GM21526 (cell line): ENCODE data around the gene ZNF232.
"Not testable (repeated sequence)": the region's sequence is repeated elsewhere in the genome, so short reads cannot be mapped to it uniquely, and the experiment has no call there.

Experiments
- ATAC-seq: cut with Tn5 transposase; IDR thresholded peaks from one replicate; pipeline ENCODE4 v1.9.1; 2021; ENCODE audit warnings: moderate library complexity; ENCODE audit not compliant: unreplicated experiment, low FRiP score

ZNF232 gene

DNA sequence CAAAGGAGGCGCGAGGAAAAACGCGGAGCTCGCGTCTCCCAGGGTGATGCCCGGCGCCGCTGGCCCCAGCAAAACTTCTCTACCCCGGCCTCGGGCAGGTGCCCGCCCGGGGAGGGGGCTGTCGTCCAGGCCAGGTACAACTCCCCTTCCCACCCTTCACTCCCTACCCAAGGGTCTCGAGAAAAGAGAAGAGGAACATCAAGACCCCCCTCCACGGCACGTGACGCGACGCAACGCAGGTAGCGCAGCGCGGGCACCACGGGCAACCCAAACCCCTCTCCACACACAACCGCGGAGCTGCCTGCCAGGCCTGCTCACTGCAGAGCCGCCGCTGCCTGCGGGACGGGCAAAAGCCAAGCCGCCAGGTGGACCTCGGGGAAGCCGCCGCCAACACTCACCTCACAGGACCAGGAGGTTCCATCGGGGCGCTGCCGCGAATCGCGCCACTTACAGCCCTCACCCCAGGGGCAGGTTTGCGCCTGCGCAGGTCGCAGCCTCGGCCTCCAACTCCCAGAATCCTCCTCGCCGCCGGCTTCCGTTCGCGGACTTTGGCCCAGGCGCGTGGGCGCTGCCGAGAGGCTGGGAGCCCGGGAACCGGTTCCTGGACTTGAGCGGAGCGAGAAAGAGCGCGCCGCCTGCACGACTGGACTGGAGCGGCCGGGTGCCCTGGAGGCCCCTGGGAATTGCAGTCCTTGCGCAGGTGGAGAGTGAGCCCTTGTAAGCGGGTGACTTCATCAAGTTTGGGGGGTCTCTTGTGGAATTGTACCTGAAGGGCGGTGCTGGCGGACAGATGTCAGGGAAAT is at the start of gene ZNF232:
Gene ZNF232 (minus strand): TSS at position 477 of the 803 bp plus-strand sequence. CDS start 56 bp downstream, at position 421.
- ATAC-seq: peak; percentile 78

- ATAC-seq: not testable (repeated sequence)
These were observed 49.0 kb upstream of the ZNF232 start for GRCh38 chr17:5160702-5161101.

DNA sequence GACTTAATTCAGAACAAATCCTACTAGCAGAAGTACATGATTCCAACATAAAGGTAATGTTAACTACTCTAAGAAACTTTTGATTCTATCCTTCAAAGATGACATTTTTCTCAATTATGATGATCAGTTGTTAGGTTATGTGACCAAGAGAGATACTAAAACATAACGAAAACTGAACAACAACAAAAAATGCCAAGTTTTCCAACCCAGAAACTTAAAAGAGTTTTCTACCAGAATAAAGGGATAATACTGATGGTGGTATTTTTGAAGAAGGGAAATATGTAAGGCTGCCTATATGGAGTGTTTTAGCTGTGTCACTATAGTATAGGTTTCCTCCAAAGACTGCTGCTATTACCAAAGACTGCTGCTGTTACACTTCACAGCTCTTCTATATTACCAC is 34.4 kb upstream of the ZNF232 start:
- ATAC-seq: not testable (repeated sequence)

DNA sequence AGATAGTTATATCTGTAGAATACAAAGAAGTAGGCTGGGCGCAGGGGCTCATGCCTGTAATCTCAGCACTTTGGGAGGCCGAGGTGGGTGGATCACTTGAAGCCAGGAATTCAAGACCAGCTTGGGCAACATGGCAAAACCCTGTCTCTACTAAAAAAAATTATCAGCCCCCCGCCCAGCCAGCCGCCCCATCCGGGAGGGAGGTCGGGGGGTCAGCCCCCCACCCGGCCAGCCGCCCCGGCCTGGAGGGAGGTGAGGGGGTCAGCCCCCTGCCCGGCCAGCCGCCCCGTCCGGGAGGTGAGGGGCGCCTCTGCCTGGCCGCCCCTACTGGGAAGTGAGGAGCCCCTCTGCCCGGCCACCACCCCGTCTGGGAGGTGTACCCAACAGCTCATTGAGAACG is 31.2 kb upstream of the ZNF232 start:
- ATAC-seq: not testable (repeated sequence)

GRCh38 chr17:5139458-5139732 is 27.7 kb upstream of the ZNF232 start:
- no peak for ATAC-seq

DNA sequence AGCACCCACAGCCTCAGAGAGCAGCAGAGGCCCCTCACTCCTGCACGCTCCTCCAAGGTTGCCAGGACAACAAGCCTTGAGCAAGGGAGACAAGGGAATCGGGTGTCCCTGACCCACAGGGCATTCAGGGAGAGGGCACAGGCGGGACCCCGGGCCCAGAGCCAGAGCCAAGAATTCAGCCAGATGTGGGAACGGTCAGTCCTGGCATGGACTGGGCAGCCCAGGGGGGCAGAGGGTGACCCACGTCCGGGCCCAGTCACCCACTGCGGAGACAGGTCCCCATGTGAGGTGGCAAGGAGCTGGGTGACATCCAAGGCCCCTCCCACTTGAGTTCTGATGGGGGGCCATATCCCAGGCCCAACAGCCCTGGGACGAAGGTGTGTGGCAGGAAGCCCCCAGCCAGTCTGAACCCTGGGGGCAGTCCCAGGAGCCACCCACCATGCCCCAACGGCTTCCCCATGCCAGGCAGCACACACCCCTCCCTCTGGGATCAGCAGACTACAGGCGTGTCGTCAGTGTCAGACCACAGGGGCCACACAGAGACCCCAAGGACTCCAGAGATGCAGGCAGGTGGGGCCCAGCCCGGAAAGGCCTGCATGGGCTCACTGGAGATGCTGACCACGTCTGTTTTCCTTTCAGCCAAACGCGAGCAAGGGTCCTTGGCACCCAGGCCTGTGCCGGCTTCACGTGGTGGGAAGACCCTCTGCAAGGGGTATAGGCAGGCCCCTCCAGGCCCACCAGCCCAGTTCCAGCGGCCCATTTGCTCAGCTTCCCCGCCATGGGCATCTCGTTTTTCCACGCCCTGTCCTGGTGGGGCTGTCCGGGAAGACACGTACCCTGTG is 27.2 kb upstream of the ZNF232 start:
- no peak for ATAC-seq

DNA sequence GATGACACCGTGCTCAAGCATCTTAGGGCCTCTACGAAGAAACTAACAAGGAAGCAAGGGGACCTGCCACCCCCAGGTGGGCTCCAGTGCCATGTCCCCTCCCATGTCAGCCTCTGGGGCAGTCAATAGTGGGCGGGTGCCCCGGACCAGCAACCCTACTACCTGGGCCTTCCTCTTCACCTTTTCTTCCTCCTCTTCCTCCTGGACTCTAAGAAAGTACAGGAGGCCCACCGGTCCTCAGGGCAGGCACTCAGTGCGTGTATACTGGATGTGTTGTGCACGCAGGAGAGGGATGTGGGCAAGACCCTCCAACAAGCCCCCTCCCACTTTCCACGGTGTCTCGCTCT is 26.5 kb upstream of the ZNF232 start:
- ATAC-seq: not testable (repeated sequence)

- ATAC-seq: not testable (repeated sequence)
These were observed 26.0 kb upstream of the ZNF232 start for GRCh38 chr17:5137511-5138197.

DNA sequence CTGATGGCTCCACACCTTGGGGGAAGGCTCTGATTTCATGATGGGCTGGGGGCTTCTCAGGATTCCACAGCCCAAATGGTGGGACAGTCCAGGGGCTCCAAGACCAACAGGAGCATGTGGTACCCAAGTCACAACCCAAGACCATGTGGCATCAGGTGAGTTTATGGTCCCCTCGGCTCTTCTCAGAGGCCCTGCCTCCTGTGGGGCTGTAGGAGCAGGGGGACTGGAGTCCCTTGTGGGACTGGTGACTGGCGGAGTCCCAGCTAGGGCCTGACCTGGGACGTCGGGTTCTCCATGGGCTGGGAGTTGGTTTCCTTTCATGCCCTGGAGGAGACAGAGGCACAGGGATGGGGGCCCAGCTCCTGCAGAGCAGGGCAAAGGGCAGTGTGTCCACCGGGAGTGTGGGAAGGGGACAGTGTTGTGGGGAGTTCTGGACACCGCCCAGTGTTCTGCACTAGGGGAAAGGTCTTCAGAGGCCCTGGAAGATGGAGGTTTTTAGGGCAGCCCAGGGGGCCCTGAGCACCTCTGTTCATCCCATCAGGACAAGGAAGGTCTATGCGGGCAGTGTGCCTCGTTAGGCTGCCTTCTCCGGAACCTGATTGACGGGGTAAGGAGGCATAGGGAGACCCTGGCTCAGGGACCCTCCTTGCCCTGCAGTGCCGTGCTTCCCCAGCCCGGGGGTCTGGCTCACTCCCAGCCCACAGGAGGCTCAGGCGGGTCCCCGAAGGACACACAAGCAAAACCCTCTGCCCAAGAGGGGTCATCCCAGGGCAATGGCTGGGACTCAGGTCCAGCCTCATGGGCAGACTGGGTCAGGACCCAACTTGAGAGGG is 25.1 kb upstream of the ZNF232 start:
- ATAC-seq: not testable (repeated sequence)

DNA sequence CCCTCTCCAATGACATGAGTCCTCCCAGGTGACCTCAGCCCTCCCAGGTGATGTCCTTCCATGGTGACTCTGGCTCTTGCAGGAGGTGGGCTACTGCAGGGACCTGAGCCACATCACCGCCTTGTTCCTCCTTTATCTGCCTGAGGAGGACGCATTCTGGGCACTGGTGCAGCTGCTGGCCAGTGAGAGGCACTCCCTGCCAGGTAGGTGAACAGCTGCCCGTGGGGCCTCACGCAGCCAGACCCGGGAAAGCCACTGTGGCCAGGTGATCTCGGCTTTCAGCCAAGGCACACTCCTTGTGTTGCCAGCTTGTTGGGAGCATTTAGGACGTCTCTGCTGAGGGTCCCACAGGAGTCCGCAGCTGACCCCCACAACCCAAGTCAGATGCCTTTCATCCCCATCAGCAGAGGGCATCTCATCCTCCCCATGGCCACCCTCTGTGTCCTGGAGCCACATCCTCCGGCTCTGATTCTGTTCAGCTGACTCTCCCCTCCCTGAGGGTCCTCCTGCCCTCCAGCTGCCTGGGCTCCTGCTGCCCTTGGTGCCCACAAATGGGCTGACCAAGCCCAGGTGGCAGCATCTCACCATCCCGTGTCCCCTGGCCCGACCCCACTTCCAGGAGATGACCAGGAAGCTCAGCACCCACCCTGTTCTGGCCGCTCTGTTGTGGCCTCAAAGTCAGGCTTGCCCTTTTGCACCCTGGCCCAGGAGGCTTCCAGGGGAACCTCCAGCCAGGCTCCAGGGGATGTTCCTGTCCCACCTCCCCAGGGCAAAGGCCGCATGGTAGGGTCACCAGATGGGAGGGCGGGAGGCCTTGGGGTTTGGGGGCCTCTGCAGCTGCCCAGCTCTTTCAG is 24.3 kb upstream of the ZNF232 start:
- ATAC-seq: no peak

GRCh38 chr17:5135131-5135712 is 23.5 kb upstream of the ZNF232 start:
- not testable (repeated sequence) for ATAC-seq

DNA sequence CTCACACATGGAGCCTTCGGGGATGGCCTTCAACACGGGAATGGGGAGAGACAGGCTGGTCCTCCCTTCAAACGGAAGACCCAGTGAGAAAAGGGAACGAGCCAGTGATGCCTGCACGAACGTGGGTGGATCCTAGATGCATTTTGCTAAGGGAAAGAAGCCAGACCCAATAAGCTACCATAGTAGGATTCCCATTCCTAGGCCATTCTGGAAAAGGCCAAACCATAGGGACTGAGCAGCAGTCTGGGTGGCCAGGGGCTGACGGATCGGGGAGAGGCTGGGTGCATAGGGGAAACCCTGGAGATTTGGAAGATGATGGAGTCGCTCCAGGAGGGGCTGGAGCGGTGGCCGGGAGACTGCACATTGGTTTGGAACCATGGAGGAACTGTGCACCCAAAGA is 22.9 kb upstream of the ZNF232 start:
- ATAC-seq: not testable (repeated sequence)

GRCh38 chr17:5133961-5134360 is 22.3 kb upstream of the ZNF232 start:
- not testable (repeated sequence) for ATAC-seq

DNA sequence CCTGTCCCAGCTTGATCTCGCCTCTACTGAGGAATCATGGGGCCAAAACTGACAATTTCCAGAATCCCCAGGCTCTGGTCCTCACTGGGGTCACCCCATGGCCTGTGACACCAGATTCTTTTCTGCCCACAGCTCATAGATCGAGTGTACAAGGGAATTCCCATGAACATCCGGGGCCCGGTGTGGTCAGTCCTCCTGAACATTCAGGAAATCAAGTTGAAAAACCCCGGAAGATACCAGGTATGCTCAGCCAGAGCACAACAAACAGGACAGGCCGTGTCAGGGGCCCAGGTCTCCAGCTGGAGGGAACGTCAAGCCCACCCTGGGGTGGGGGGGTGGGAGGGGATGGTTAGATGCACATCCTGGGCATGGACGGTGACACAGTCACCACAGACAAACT is 21.6 kb upstream of the ZNF232 start:
- ATAC-seq: no peak

DNA sequence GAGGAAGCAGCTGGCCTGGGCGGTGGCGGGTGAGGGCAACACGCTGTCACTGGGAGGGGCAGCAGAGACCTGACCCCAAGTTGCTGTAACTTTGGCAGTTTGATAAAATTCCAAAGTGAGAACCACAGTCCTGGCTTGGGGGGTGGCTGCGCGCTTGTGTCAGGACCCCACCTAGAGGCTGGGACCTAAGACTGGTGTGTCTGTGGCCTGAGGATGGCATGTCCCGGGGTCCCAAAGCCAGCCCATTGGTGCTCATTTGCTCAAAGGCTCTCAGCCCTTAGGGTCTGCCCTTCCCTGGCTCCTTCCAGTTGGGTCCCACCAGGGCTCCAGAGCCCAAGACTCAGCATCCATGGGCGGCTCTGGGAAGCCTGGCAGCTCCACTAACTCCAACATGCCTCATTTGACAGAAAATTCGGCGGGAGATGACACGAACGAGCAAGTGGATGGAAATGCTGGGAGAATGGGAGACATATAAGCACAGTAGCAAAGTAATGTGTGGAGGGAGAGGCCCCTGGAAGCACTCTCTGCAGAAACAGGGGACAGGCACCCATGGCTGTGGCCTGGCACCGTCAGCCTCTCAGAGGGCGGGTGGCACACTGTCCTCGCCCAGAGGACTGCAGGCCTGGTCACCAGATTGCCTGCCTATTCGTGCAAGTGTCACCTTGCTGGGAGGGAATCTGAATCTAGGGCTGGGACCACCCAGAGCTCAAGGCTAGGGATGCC is 21.0 kb upstream of the ZNF232 start:
- not testable (repeated sequence) for ATAC-seq

DNA sequence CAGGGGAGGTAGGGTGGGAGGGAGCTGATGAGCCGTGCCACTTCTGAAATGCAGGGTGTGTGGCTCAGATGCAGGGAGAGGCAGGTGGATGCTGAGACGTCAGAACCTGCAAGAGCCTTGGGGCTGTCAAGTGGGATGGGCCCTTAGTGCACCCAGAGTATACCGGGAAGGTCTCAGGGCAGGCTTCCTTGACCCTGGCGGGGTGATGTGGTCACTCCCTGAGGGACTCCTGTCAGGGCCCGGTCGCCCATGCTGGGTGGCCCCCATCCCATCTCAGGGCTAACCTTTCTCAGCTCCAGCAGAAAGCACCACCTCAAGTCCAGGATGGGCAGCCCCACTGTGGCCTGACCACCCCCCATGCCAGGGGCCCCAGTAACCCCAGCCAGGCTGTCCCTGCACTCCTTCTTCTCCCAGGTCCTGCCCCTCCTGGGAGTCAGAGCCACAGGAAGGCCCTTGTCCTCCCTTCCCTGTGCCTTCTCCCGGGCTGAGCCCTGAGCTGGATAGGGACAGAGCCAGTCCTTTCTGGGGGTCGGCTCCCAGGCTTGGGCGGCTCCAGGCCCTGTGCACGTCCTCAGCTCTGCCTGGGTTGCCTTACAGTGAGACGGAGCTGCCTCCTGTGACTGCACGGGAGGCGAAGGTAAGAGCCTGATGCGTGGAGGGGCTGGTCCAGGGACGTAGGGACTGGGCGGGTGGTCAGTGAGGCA is 20.3 kb upstream of the ZNF232 start:
- not testable (repeated sequence) for ATAC-seq

GRCh38 chr17:5131146-5131715 is 19.6 kb upstream of the ZNF232 start:
- no peak for ATAC-seq

DNA sequence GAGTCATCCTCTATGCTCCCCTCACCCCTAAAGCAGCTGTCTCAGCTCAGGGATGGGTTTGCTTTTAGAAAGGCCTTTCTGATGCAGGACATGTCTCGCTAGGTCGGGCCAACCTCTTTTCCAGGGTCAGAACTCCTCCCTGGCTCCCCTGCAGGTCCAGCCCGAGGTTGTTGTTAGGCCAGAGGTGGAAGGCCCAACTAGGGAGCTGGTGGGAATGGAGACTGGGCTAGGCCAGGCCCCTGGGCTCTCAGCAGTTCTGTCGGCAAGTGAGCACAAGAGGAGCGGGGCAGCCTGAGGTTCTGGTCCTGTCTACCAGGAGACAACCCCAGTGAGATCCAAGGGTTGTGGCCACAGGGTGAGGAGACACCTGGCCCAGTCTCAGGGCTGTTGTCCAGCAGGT is 19.0 kb upstream of the ZNF232 start:
- not testable (repeated sequence) for ATAC-seq
